GM18507 (cell line): ENCODE results near the gene PLPP6.
"Not testable (repeated sequence)": the region's sequence is repeated elsewhere in the genome, so short reads cannot be mapped to it uniquely, and the experiment has no call there.

Experiments
- DNase-seq: peaks from one replicate; pipeline ENCODE4 v3.0.0; 2011; ENCODE audit warnings: low read depth; ENCODE audit not compliant: insufficient read length; ENCODE audit errors: extremely low spot score
- FAIRE-seq: peaks from 2 replicates; lab custom pipeline; 2011; peaks lifted over from hg19 to GRCh38; lab: Jason Lieb, UNC

Gene PLPP6

GRCh38 chr9:4662108-4662988 lies at the start of gene PLPP6:
PLPP6 (plus strand) TSS chr9:4662294; CDS start chr9:4662376, 82 bp downstream.
- FAIRE-seq = peak; percentile 93
- peak; percentile 71 for DNase-seq

GRCh38 chr9:4614627-4615026 lies 47.5 kb upstream of the PLPP6 start:
- DNase-seq (no peak), FAIRE-seq (no peak)

DNA sequence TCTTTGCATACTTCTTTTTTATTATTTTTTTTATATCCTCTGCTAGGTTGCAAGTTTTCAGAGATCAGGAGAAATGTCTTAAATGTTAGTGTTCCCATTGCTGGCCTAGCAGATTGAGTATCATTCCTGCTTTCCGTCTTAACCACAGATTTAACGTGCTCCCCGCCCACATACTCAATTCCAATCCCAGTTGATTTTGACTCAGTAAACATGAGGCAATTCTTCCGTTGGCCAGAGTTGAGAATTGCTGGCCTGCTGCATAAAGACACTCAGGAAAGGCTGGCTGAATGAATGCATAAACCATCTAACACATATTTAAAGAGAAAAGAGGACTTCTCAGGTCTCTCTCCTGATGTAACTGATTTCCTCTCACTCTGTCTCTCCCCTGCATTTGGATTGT lies 46.8 kb upstream of the PLPP6 start:
- FAIRE-seq = no peak

GRCh38 chr9:4615778-4616177 lies 46.3 kb upstream of the PLPP6 start:
- FAIRE-seq = no peak
- DNase-seq = no peak

More for the DNA sequence above, 46.8 kb upstream of the PLPP6 start:
- DNase-seq = no peak

DNA sequence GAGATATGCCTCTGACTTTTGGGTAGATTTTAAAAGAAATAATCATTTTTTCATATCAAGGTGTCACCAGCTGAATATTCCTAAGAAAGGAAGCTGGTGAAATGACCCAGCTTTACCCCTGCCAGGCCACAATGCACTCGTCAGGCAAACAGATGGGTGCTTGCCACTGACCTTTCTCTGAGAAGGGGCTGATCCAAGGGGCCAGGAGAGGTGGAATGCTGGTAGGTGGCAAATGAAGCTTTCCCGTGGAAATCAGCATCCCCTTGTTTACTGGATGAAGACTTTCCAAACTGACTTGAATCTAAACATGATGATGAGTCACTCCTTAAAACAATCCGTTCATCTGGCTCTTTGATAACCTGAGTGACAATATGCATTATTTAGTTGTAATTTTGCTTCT lies 44.3 kb upstream of the PLPP6 start:
- FAIRE-seq = no peak

GRCh38 chr9:4618700-4619099 lies 43.4 kb upstream of the PLPP6 start:
- no peak for FAIRE-seq
- no peak for DNase-seq

More for the DNA sequence above, 44.3 kb upstream of the PLPP6 start:
- DNase-seq = no peak

GRCh38 chr9:4620057-4620765 lies 41.9 kb upstream of the PLPP6 start:
- FAIRE-seq (no peak), DNase-seq (no peak)

GRCh38 chr9:4620881-4621555 lies 41.1 kb upstream of the PLPP6 start:
- FAIRE-seq (no peak), DNase-seq (no peak)

DNA sequence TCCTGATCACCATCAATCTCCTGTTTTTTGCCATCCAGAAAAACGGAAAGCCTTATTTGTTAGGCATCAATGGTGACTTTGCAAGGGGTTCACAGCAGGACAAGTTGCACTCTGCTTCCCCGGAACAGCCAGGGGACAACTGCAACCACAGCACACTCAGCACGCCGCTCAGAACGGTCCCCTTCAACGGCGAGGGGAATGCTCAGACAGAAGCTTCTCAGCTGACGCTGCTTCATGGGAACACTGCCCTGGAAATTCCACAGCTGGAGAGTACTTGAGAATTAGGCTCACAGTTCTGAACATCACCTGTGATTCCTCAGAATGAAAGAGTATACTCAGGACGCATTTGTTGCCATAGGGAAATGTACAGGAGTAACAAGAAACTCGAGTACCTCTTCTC lies 40.1 kb upstream of the PLPP6 start:
- DNase-seq (no peak), FAIRE-seq (no peak)

GRCh38 chr9:4630836-4631235 lies 31.3 kb upstream of the PLPP6 start:
- FAIRE-seq = no peak
- DNase-seq = no peak

DNA sequence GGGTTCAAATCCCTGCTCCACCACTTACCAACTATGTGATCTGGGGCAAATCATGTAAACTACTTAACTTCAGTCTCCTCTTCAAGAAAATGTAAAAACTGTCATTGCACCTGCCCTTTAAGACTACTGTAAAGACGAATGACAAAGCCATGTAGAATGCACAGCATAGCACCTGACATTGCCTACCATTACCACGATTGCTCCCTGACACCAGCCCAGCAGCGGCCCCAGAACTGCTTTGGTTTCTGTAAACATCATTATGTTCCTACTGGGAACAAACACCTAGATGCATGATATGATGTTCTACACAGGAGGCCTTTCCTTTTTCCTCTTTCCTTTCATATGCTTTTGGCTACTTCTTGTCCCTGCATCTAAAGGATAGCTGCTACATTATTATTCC lies 23.1 kb upstream of the PLPP6 start:
- FAIRE-seq = no peak
- no peak for DNase-seq

DNA sequence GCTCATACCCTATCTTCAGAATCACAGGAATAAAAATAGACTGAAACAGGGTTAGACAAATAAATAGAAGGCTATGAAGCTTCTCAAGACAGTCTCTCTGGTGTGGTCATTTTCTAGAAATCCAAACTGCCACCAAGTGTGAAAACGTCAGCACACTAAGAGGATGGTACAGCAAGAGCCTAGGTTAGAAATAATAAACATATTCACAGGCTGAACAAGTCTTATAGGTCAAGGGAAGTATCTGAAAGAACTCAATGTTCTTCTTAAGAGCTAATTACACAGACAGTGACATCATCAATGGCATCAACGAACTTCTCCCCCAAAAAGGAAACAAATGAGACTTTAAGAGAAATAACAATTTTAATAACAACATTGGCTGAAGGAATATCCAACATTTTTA lies 22.7 kb upstream of the PLPP6 start:
- FAIRE-seq = no peak

DNA sequence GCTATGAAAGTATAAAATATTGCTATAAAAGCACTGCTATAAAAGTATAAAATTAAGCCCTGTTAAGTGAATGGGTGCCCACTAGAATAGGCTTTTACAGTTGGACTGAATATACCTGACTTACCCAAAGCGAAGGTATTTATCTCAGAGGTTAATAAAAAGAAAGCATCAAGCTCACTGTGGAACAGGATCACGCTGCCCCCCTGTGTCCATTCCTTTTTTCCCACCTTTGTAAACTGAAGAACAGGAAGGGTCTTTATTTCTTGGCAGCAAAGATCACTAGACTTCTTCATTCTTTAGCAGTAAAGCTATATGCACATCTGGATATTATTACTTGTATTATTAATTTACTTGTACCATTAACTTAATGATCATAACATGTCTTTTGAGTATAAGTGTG lies 22.1 kb upstream of the PLPP6 start:
- DNase-seq (no peak), FAIRE-seq (peak; percentile 60)

More for the DNA sequence above, 22.7 kb upstream of the PLPP6 start:
- DNase-seq = no peak

DNA sequence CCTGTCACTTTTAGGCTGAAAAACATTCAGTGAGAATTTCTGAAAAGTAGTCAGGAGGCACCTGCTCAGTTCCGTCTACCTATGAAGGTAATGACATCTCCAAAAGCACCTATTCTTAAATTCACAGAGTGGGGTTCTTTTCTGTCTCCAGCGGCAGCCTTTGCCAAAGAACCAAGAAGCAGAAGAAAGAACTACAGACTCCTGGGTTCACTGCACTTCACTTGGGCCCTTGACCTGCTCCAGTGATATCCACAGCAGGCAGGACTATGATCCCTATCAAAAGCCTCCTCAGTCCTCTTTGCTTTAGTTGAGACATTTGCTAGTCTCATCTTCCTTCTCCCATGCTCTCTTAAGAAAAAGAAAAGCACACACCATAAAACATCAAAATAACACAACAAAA lies 19.7 kb upstream of the PLPP6 start:
- FAIRE-seq = no peak
- no peak for DNase-seq

DNA sequence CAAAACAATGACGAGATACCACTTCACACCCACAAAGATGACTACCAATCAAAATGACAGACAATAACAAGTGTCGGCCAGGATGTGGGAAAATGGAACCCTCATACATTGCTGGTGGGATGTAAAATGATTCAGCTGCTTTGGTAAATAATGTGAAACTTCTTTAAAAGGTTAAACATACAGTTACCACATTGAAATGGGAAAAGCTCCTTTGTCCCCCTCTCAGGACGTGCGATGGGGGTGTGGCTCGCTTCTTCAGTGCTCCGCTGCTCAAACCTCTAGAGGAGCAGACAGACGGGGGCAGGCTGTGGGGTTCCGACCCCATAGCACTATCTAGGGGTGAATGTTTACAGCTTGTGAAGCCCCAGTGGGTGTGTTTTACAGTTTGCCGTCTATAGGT lies 8.0 kb upstream of the PLPP6 start:
- FAIRE-seq = no peak
- DNase-seq = no peak

GRCh38 chr9:4654538-4654937 lies 7.6 kb upstream of the PLPP6 start:
- DNase-seq (no peak), FAIRE-seq (no peak)

DNA sequence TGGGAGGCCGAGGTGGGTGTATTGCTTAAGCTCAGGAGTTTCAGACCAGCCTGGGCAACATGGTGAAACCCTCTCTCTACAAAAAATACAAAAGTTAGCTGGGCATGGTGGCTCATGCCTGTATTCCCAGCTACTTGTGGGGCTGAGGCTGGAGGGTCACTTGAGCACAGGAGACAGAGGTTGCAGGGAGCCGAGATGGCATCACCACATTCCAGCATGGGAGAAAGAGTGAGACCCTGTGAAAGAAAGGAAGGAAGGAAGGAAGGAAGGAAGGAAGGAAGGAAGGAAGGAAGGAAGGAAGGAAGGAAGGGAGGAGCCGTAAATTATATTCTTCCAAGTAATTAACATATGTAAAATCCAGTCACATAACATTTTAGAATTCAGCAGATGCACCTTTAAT lies 5.9 kb upstream of the PLPP6 start:
- not testable (repeated sequence) for FAIRE-seq, DNase-seq

DNA sequence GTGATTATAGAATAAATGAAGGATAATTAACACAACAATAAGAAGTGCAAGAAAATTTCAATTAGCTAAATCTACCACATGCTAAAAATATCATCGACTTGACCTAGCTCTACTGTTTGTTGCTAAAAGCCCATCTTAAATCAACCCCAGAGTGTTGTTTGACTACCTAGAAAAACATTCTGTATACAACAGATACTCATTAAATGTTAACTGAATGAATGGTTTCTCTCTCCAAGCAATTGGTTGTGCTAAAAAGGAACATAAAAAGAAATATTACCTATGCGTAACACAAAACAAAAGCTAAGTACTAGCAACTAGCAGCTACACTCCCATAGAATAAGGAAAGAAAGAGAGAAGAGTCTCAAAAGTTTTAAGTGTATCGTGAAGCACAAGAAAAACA lies 5.5 kb upstream of the PLPP6 start:
- no peak for DNase-seq
- no peak for FAIRE-seq

DNA sequence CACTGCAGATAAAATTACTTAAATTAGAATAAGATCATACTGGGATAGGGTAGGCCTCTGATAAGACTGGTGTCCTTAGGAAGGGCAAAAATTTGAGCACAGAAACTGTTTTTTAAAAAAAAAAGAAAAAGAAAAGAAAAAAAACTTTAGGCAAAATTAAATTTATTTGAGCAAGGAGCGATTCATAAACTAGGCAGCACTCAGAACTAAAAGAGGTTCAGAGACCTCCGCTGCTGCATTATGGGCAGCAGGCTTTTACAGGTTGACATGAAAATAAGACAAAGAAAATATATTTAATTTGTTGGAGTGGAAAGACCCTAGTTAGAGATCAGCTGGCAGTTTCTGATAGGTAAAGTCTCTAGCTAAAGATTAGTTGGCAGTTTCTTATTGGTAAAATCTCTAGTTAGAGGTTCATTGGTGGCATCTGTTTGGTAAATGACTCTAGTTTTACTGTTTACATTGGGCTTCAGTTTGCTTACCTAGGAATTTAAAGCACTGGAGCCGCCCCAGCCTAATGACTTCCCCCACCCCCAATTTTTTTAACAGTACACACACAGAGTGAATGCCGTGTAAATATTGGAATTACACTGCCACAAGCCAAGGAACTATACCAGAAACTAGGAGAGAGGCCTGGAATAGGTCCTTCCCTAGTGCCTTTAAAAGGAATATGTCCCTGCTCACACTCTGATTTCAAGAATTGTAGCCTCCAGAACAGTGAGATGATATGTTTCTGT lies 4.5 kb upstream of the PLPP6 start:
- DNase-seq (no peak), FAIRE-seq (no peak)

- DNase-seq, FAIRE-seq: not testable (repeated sequence)
Observed at GRCh38 chr9:4660665-4661064, 1.4 kb upstream of the PLPP6 start.
